Endodermal cell (in vitro differentiated cells): Measurements from ENCODE around the gene RPTOR. TPM values are rescaled to one million over a fixed set of nuclear protein-coding genes. Genes with fewer than 3 reads are reported as not detected.

Source experiments
- DNase-seq: peaks from one replicate; pipeline ENCODE4 v3.0.0-alpha.2; 2017
- H3K27ac ChIP-seq: 2 replicates; pipeline ENCODE4 v1.5.1; 2013; ENCODE audit warnings: mild to moderate bottlenecking, low read depth, low read length, moderate library complexity
- H3K27me3 ChIP-seq: 2 replicates; pipeline ENCODE4 v1.6.1; 2013; ENCODE audit warnings: mild to moderate bottlenecking, low read length, moderate library complexity; ENCODE audit not compliant: insufficient read depth, control insufficient read depth, poor library complexity, severe bottlenecking
- H3K36me3 ChIP-seq: 2 replicates; pipeline ENCODE4 v1.7.0; 2013; ENCODE audit warnings: mild to moderate bottlenecking, low read length, moderate library complexity; ENCODE audit not compliant: control insufficient read depth, insufficient read depth
- H3K4me1 ChIP-seq: one replicate; pipeline ENCODE4 v1.7.0; 2013; ENCODE audit warnings: low read length; ENCODE audit not compliant: control insufficient read depth, insufficient read depth
- H3K4me3 ChIP-seq: 2 replicates; pipeline ENCODE4 v1.5.1; 2013; ENCODE audit warnings: mild to moderate bottlenecking, low read length, moderate library complexity
- H3K9ac ChIP-seq: 2 replicates; pipeline ENCODE4 v1.6.1; 2013; ENCODE audit warnings: mild to moderate bottlenecking, low read length, moderate library complexity; ENCODE audit not compliant: poor library complexity, severe bottlenecking; ENCODE audit errors: extremely low read depth
- H3K9me3 ChIP-seq: 2 replicates; pipeline ENCODE4 v1.6.1; 2013; ENCODE audit warnings: mild to moderate bottlenecking, low read length, moderate library complexity; ENCODE audit not compliant: control insufficient read depth
- H3K27ac Mint-ChIP-seq: 2 replicates; pipeline ENCODE4 v1.8.0; 2020; ENCODE audit warnings: mixed read lengths
- H3K27me3 Mint-ChIP-seq: 2 replicates; pipeline ENCODE4 v1.8.0; 2021; ENCODE audit warnings: mild to moderate bottlenecking, mixed read lengths; ENCODE audit not compliant: insufficient read depth
- H3K36me3 Mint-ChIP-seq: 2 replicates; pipeline ENCODE4 v1.8.0; 2020; ENCODE audit warnings: low read depth, mixed read lengths
- H3K4me1 Mint-ChIP-seq: 2 replicates; pipeline ENCODE4 v1.8.0; 2020; ENCODE audit warnings: mixed read lengths
- H3K4me3 Mint-ChIP-seq: 2 replicates; pipeline ENCODE4 v1.8.0; 2020; ENCODE audit warnings: mild to moderate bottlenecking, moderate library complexity, mixed read lengths
- H3K9me3 Mint-ChIP-seq: 2 replicates; pipeline ENCODE4 v1.8.0; 2020; ENCODE audit warnings: mild to moderate bottlenecking, mixed read lengths
- WGBS, 2 experiments: methylation state at CpG; one replicate each; pipeline versions ENCODE4 v1.1.5 to v1.1.7; 2013; ENCODE audit warnings: missing lambda C conversion rate in 2 of 2, mixed read lengths in 1 of 2; ENCODE audit not compliant: insufficient coverage in 1 of 2, insufficient read length in 1 of 2; 5-methylcytosine and 5-hydroxymethylcytosine counted together
- total RNA-seq, 2 donors: library from RNA; stranded (reverse); fragmentation: NEBNext Ultra II Directional in 1 of 2; extraction: Animal tissue kit (Norgen Biotek cat#: 25700) in 1 of 2; gene quantifications; 2 replicates in 1 of 2; 3 replicates in 1 of 2; pipeline ENCODE4 v1.2.1, GENCODE V29; 2021
- TF ChIP-seq, protein P1 (sequence below): fragments of 200-600 bp; sonication (generic); conservative IDR thresholded peaks from 2 replicates; pipeline ENCODE4 v1.5.0; 2021; ENCODE audit warnings: antibody characterized with exemption, mild to moderate bottlenecking

The RPTOR gene
- total RNA-seq, 2 donors from 2014 or later: 45.1 to 53.4 TPM

DNA sequence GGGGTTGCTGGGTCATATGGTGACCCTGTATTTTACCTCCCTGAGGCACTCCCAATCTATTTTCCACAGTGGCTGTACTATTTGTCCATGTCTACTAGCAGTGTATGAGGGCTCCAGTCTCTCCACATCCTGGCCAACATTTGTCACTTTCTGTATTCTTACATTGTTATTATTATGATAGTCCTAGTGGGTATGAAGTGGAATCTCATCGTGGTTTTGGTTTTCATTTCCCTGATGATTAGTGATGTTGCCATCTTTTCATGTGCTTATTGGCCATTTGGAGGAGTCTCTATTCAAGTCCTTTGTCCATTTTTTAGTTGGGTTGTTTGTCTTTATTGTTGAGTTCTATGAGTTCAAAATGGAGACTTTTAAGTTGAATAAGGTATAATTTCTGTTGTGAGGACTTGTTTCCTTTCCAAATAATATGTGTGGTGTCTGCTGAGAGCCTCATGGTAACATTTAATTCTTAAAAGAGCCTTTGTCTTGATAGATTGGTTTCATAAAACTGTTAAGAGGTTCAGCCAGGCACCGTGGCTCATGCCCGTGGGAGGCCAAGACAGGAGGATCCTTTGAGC lies 108.2 kb downstream of the RPTOR start:
- peaks cover 5% of the 10 kb centered on the region for H3K9me3 Mint-ChIP-seq
- DNase-seq: no peak
- H3K27me3 Mint-ChIP-seq: no peaks in the 10 kb centered on the region
- Histone ChIP-seq H3K27ac (no peak overlapping the region), H3K9me3 (peaks cover 2% of the 10 kb centered on the region), H3K4me1 (peaks cover 7% of the 10 kb centered on the region), H3K27me3 (no peaks in the 10 kb centered on the region), H3K36me3 (no peaks in the 10 kb centered on the region), H3K4me3 (no peak overlapping the region), H3K9ac (no peak overlapping the region)
- no peak overlapping the region for H3K27ac Mint-ChIP-seq
- peaks cover 26% of the 10 kb centered on the region for H3K4me1 Mint-ChIP-seq
- WGBS, 2 experiments: 92 to 100% methylated on average over 1 to 3 of the region's 3 CpGs
- peaks cover 4% of the 10 kb centered on the region for H3K36me3 Mint-ChIP-seq
- H3K4me3 Mint-ChIP-seq: no peak overlapping the region
- TF ChIP-seq, protein P1, sequence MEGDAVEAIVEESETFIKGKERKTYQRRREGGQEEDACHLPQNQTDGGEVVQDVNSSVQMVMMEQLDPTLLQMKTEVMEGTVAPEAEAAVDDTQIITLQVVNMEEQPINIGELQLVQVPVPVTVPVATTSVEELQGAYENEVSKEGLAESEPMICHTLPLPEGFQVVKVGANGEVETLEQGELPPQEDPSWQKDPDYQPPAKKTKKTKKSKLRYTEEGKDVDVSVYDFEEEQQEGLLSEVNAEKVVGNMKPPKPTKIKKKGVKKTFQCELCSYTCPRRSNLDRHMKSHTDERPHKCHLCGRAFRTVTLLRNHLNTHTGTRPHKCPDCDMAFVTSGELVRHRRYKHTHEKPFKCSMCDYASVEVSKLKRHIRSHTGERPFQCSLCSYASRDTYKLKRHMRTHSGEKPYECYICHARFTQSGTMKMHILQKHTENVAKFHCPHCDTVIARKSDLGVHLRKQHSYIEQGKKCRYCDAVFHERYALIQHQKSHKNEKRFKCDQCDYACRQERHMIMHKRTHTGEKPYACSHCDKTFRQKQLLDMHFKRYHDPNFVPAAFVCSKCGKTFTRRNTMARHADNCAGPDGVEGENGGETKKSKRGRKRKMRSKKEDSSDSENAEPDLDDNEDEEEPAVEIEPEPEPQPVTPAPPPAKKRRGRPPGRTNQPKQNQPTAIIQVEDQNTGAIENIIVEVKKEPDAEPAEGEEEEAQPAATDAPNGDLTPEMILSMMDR: no peak

DNA sequence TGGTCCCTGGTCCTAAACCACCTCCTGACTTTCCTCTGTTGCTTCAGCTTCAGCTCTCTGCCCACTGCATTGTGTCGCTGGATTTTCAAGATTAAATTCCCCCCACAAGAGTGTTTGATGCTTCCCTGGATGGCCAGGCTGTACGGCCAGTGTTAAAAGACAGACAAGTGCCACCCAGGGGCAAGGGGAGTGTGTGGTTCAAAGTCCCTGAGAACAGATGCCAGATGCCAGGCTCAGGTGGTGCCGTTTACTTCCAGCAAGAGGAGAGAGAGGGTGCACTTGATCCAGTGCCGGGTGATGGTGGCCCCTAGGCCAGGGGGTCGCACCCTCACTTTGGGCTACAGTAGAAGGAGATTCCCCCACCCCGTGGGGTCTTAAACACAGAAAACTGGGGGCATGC lies 109.2 kb downstream of the RPTOR start:
- TF ChIP-seq, protein P1: no peak
- Histone ChIP-seq H3K9me3 (peaks cover 6% of the 10 kb centered on the region), H3K27me3 (no peaks in the 10 kb centered on the region), H3K36me3 (no peaks in the 10 kb centered on the region), H3K27ac (no peak overlapping the region), H3K4me1 (peaks cover 7% of the 10 kb centered on the region), H3K9ac (no peak overlapping the region), H3K4me3 (no peak overlapping the region)
- Mint-ChIP-seq H3K4me3 (no peak overlapping the region), H3K9me3 (peaks cover 5% of the 10 kb centered on the region), H3K27ac (no peak overlapping the region), H3K4me1 (peaks cover 26% of the 10 kb centered on the region), H3K27me3 (no peaks in the 10 kb centered on the region), H3K36me3 (peaks cover 3% of the 10 kb centered on the region)
- WGBS, 2 experiments: 92 to 95% methylated on average over 2 to 6 of the region's 6 CpGs
- DNase-seq: no peak

DNA sequence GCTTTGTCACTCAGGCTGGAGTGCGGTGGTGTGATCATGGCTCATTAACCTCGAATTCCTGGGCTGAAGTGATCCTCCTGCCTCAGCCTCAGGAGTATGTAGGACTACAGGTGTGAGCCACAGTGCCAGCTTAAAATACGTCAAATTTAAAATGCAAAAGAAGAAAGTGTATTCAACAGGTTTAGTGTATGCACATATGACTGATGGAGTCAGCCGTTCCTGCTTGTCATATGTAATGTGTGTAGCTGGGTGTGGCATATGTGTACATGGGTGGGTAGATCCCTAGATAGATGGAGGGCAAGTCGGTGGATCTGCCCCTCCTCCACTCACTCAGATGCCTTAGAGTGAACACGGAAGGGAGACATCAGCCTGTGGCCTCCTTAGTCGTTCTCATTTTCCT lies 111.0 kb downstream of the RPTOR start:
- Mint-ChIP-seq H3K36me3 (peaks cover 3% of the 10 kb centered on the region), H3K9me3 (peaks cover 5% of the 10 kb centered on the region), H3K27ac (no peak overlapping the region), H3K4me3 (no peak overlapping the region), H3K4me1 (peaks cover 13% of the 10 kb centered on the region), H3K27me3 (no peaks in the 10 kb centered on the region)
- 90 to 94% methylated on average over 4 to 7 of the region's 7 CpGs for WGBS, 2 experiments
- Histone ChIP-seq H3K27ac (no peak overlapping the region), H3K27me3 (no peaks in the 10 kb centered on the region), H3K36me3 (no peaks in the 10 kb centered on the region), H3K9me3 (peaks cover 6% of the 10 kb centered on the region), H3K9ac (no peak overlapping the region), H3K4me3 (no peak overlapping the region), H3K4me1 (no peaks in the 10 kb centered on the region)
- TF ChIP-seq, protein P1: no peak
- no peak for DNase-seq
